CD4-positive, alpha-beta T cell treated with Interleukin-10 for 1 hour (primary cell): Measurements from ENCODE around the gene H6PD.

Experiments used
- DNase-seq: peaks from one replicate; pipeline ENCODE4 v3.0.0-alpha.2; 2020

The H6PD gene

DNA sequence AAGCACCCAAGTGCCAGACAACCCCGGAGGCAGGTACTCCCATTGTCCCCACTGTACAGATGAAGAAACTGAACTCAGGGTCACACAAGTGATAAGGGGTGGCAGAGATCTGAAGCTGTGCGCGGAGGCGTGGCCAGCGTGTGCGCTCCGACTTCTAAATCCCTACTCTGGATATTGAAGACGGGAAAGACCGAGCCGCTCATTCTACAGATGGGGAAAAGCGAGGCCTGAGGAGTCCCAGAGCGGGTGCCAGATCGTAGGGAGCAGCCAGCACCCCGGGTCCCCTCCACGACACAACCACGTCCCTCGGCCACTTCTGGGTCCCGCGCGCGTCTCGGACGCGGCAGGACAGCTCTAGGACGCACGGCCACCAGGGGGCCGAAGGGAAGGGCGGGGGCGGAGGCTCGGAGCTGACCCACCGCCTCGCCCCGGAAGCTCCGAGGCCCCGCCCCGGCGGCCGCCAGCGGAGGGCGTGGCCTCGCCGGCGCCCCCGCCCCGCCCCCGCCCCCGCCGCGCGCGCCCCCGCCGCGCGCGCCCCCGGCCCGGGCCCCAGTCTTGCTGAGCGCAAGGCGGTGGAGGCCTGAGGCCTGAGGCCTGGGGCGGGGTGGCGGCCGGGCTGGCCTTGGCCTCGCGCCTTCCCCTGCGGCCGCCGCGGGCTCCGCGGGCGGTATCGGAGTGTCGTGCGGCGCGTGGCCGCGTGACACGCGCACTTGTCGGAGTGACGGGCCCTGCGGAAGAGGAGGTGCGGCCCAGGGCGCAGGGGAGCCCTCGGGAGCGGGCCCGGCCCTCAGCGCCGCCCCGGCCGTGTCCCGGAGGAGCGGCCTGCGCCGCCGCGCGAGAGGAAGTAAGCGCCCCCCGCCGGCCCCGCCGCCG is at the start of gene H6PD:
Gene H6PD, plus strand, starts transcription at position 552 of the 873 bp plus-strand sequence. CDS start 10,161 bp downstream, outside the sequence.
- peak; percentile 81 for DNase-seq

- no peak for DNase-seq
These were observed 48.3 kb upstream of the H6PD start for GRCh38 chr1:9186082-9186859.

DNA sequence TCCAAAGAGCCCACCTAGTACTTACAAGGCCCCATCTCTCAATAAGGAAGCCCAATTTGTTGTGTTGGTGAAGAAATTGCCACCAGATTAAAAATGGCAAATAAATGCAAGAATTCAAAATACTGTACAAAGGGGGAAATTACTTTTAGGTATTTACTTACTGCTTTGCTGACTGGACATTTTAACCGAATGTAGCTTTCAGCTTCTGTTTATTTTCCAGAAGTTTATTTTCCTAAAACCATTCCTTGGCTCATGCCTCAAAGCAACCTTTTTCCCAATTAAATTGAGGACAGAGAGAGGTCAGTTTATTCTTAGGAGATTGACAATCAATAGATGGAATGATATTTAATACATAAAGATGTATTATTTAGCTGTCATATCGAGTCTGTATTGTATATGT is 47.6 kb upstream of the H6PD start:
- DNase-seq, result no peak

- no peak for DNase-seq
These were observed 44.3 kb upstream of the H6PD start for GRCh38 chr1:9190234-9190633.

GRCh38 chr1:9191231-9191630 is 43.3 kb upstream of the H6PD start:
- DNase-seq, result no peak

DNA sequence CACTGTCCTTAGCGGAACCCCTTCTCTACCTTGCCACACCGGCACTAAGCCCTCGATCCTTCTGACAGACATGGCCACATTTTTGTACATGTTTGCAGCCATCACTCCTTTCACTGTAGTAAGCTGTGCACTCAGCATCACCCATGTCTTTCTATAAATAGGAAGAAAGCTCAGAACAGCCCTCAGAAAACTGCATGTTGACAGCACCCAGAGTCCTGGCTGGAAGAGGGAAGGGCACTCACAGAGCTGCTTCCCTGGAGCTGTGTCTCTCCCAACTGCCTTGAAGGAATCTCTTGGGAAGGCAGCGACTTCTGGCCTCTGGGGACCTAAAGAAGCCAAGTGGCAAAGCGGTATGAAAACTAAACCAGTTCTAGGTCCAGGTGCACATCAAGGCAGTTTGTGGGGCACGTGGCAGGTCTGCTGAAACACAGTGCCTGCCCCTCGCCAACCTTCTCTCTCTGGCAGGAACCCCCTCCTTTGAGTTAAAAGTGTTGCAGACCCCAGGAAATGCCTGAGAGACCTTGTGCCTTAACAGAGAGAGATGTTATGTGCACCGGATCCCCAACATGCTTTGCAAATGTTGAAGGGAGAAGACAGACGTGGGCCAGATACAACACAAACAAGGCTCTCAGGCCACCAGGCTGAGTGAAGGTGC is 41.9 kb upstream of the H6PD start:
- DNase-seq, result no peak

GRCh38 chr1:9193233-9193625 is 41.3 kb upstream of the H6PD start:
- DNase-seq, result no peak

DNA sequence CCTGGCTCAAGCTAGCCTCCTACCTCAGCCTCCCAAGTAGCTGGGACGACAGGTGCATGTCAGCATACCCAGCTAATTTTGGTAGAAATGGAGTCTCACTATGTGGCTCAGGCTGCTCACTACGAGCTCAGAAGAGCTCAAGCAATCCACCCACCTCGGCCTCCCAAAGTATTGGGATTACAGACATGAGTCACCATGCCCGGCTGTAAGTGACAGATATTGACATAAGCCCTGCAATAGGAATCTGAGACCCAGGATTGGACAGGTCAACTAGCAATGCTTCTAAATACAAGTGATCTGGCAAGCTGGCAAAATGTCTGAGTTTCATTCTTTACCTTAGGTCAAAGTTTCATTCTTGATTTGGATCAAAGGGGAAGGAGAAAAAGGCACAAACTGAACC is 40.5 kb upstream of the H6PD start:
- no peak for DNase-seq

DNA sequence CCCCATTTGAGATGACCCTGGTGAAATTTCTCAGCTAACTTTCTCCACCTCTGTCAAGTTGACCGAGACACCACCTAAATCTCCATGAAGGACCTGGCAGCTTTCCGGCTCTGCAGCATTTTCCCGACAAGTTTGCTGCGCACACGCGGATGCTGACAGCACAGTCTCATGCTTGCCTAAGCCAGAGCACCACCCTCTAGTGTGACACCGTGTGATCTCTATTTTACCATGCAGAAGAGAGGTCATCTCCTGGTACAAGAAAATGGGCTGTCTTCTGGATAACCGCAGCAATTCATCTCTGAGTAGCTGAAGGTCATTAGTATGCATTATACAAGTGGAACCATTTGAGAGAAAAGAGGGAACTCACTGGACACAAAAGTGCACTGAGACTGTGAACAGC is 38.9 kb upstream of the H6PD start:
- no peak for DNase-seq

- DNase-seq, result peak; percentile 58
These were observed 38.2 kb upstream of the H6PD start for GRCh38 chr1:9196129-9197040.

GRCh38 chr1:9197186-9198099 is 37.1 kb upstream of the H6PD start:
- no peak for DNase-seq

DNA sequence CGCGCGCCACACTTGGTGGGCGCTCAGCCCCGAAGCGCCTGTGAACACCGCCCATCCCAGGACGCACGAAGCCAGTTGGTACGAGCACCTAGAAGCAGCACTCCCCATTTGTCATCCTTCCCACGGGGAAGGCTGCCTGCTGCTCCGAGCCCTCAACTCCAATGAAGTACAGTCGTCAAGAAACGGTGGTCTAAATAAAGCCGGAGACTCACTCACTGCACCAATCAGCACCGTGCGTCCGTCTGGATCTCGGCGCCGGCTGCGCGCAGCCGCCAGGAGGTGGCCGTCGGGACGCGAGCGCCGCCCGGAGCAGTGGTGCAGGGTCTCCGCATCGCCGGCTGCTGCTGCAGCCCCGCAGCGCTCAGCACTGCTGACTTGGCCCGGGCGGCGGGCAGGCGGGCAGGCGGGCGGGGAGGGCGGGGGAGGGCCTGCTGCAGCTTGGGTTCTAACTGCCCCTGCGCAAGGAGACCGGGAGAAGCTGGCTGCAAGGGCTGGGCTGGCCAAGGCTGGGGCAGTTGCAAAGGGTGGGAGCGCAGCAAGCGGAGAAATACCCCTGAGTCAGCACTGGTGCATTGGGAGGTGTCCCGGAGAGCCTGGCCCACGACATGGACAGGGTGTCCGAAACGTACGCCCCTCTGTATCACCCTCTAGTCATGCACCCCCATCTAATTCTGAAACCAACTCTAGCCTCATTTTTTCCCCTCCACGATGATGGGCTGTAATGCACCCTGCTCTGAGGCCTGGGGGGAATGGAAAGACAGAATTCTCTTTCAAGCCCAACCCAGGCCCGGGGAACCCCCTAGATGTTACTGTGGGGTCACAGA is 35.8 kb upstream of the H6PD start:
- DNase-seq, result no peak

DNA sequence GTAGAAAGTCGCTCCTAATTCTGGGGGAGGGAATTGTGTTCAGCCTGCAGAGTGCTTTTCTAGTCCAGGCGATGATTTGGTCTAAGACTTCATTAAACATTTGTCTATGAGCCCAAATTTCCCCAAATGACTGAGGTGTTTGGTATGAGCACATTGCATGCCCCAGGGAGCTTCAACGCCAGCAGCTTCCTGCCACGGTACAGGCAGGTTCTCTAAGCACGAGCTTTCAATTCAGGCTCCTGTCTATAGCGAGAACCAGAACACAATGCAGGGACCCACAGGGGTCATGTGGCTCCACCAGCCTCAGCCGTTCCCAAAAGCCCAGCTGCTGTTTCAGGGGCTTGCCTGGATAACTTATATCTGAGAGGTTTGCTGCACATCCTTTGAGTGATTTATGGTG is 34.1 kb upstream of the H6PD start:
- no peak for DNase-seq

DNA sequence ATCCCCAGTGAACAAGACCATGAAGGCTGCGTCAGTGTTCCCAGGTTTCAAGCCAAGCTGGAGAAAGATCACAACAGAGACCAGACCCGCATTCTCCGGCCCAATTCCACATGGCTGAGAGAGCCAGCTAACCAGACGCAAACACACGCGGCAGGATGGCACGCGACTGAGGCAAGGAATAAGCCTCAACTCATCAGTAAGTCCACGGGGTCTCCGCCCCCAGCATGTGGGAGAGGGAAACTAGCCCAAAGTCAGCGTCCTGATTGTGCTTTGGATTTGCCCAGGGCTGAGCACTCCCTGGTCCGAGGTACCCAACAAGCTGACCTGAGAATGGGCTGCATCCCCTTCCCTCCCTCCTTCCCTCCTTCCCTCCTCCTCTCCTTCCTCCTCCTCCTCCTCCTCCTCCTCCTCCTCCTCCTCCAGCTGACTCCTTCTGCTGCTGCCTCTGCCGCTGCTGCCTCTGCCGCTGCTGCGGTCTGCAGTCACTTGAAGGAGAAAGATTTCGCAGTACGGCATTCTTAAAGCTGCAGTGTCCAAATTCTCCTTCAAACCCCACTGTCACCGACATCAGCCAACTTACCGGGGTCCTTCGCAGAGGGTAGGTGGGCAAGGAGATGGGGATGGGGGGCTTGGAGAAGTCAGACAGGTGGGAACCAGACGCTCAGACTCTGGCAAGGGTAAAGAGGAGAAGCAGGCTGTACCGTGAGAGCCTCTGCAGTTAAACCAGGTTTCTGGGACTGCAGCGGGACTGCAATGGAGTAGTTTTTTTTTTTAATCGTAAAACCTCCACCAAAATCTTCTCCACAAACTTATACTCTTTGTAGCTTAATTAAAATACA is 33.0 kb upstream of the H6PD start:
- peak; percentile 10 for DNase-seq

DNA sequence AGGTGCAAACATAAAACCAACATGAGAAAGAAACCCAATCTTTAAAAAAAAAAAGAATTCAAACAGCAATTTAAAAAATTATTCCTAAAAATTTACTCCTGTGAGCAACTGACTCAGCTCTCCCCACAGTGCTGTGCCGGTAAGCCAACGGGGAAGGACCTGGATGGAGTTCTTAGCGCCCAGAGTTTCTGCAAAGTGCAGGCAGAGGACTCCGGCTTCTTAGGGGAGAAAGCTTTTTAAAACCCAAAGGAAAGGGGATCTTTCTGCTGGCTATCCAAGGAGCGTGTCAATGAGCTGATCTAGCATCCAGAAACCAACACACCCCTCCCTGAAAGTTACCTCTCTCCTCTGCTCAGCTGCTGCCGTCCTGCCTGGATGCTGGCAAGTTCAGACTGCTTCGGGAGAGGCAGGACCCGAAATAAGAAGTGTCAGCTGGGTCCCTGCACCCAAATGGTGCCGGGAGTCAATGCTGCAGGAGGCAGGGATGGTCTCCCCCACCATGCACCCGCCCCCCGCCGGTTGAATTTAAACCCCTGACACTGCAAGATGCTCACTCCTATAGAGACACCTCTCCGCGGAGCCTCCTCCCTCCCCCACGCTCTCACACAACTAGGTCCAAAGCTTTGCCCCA is 32.2 kb upstream of the H6PD start:
- DNase-seq, result no peak

- no peak for DNase-seq
These were observed 31.0 kb upstream of the H6PD start for GRCh38 chr1:9203511-9203982.

DNA sequence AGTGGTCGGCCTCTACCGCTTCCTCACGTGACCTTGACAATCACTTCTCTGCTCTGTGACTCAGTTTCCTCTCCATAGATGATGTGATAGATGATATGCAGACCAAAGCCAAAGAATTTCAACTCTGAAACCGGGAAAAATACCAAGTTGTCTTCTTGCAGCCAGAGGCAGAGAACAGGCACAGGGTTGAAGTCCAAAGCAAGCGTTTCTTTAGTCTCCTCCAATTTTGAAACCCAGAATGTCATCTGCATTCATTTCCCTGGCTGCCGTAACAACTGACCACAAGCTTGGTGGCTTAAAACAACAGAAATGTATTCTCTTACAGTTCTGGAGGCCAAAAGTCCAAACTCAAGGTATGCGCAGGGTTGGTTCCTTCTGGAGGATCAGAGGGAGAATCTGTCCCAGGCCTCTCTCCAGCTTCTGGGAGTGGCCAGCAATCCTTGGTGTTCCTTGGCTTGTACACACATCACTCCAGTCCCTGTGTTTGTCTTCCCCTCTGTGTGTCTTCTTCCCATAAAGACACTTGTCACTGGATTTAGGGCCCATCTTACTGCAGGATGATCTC is 30.3 kb upstream of the H6PD start:
- DNase-seq, result no peak

- no peak for DNase-seq
These were observed 27.5 kb upstream of the H6PD start for GRCh38 chr1:9207086-9207485.

- no peak for DNase-seq
These were observed 26.9 kb upstream of the H6PD start for GRCh38 chr1:9207715-9208114.
